HG03432 (cell line): Measurements from ENCODE around the gene TGFBRAP1.

Source experiments
- ATAC-seq: cut with Tn5 transposase; IDR thresholded peaks from one replicate; pipeline ENCODE4 v1.9.1; 2021; ENCODE audit warnings: mild to moderate bottlenecking, moderate library complexity; ENCODE audit not compliant: unreplicated experiment

The TGFBRAP1 gene

GRCh38 chr2:105241443-105241842, 88.1 kb downstream of the TGFBRAP1 start, which contains the start of gene GPR45:
GPR45 (plus strand) TSS chr2:105241743; CDS start chr2:105241859, 116 bp downstream.
- no peak for ATAC-seq

- ATAC-seq, result no peak
Observed at GRCh38 chr2:105239924-105240323, 89.6 kb downstream of the TGFBRAP1 start.

- ATAC-seq, result no peak
Observed at GRCh38 chr2:105238664-105239240, 90.8 kb downstream of the TGFBRAP1 start.

- ATAC-seq, result no peak
Observed at GRCh38 chr2:105237045-105237765, 92.3 kb downstream of the TGFBRAP1 start.

- ATAC-seq, result no peak
Observed at GRCh38 chr2:105236060-105236424, 93.5 kb downstream of the TGFBRAP1 start.

- peak; percentile 78 for ATAC-seq
Observed at GRCh38 chr2:105235388-105236059, 94.0 kb downstream of the TGFBRAP1 start.

GRCh38 chr2:105231232-105231619, 98.3 kb downstream of the TGFBRAP1 start:
- no peak for ATAC-seq

- no peak for ATAC-seq
Observed at GRCh38 chr2:105224444-105224843, 105.1 kb downstream of the TGFBRAP1 start.

- no peak for ATAC-seq
Observed at GRCh38 chr2:105220604-105221003, 108.9 kb downstream of the TGFBRAP1 start.

GRCh38 chr2:105215586-105216192, 113.8 kb downstream of the TGFBRAP1 start:
- peak; percentile 46 for ATAC-seq
